Calu3 (cell line): ENCODE results near the gene CCL8. TPM values are rescaled to one million over a fixed set of nuclear protein-coding genes. Genes with fewer than 3 reads are reported as not detected.

Experiments used
- BruUV-seq: library from RNA; stranded (reverse); fragments of 400-500 nt; replicated peaks from 2 replicates; lab custom pipeline; 2021; lab: Mats Ljungman, UMichigan
- CTCF ChIA-PET: fragments of 300-600 bp; sonication (Branson Sonifier 250); formaldehyde crosslinking; loops from one replicate; lab custom pipeline; 2022; ENCODE audit warnings: antibody characterized with exemption; lab: Charles Lee
- DNase-seq: peaks from one replicate; pipeline ENCODE4 v3.0.0; 2022
- H3K27ac Mint-ChIP-seq: one replicate; pipeline ENCODE4 v1.8.0; 2022; ENCODE audit warnings: mixed read lengths; ENCODE audit not compliant: unreplicated experiment
- H3K27me3 Mint-ChIP-seq: one replicate; pipeline ENCODE4 v1.8.0; 2022; ENCODE audit warnings: mixed read lengths; ENCODE audit not compliant: unreplicated experiment
- H3K36me3 Mint-ChIP-seq: one replicate; pipeline ENCODE4 v1.8.0; 2022; ENCODE audit warnings: mild to moderate bottlenecking, moderate library complexity, mixed read lengths; ENCODE audit not compliant: insufficient read depth, unreplicated experiment
- H3K4me1 Mint-ChIP-seq: one replicate; pipeline ENCODE4 v1.8.0; 2022; ENCODE audit warnings: mild to moderate bottlenecking, low read depth, mixed read lengths; ENCODE audit not compliant: unreplicated experiment
- H3K4me3 Mint-ChIP-seq: one replicate; pipeline ENCODE4 v1.8.0; 2022; ENCODE audit warnings: mild to moderate bottlenecking, low read depth, moderate library complexity, mixed read lengths; ENCODE audit not compliant: unreplicated experiment
- H3K9me3 Mint-ChIP-seq: one replicate; pipeline ENCODE4 v1.8.0; 2022; ENCODE audit warnings: low read depth, mixed read lengths; ENCODE audit not compliant: unreplicated experiment
- intact Hi-C: fragments of 100-400 bp; cut with micrococcal nuclease; formaldehyde crosslinking; loops from one replicate; pipeline ENCODE4 v1.10.0; 2022; ENCODE audit not compliant: unreplicated experiment
- total RNA-seq: library from RNA; stranded (reverse); gene quantifications from 2 replicates; pipeline ENCODE4 v1.2.3, GENCODE V29; 2022
- TF ChIP-seq, protein P1 (sequence below): fragments of 200-600 bp; IDR thresholded peaks from one replicate; pipeline ENCODE4 v1.8.0; 2022; ENCODE audit warnings: antibody characterized with exemption; ENCODE audit not compliant: unreplicated experiment

Gene CCL8
- total RNA-seq, 1 experiment from 2014 or later = not detected

DNA sequence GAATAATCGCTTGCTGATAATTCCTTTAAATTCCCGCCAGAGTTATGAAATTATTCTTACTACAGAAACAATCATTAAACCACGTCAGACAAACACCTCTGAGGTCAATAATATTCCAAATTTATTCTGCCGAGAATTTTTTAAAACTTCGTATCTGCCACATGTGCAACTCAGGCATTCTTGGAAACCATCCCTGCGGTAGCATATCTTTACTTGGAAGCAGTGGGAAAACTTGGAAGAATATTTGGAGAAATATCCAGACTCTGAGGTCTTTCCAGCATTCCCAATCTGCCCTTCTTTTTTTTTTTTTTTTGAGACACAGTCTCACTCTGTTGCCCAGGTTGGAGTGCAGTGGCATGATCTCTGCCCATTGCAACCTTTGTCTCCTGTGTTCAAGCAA lies 35.7 kb upstream of the CCL8 start:
- no peak overlapping the region for H3K27ac Mint-ChIP-seq
- H3K36me3 Mint-ChIP-seq = no peaks in the 10 kb centered on the region
- CTCF ChIA-PET = no interaction called here
- intact Hi-C loops = no loop called here
- no peak for DNase-seq
- peaks cover 82% of the 10 kb centered on the region for H3K27me3 Mint-ChIP-seq
- no peaks in the 10 kb centered on the region for H3K4me1 Mint-ChIP-seq
- no TSS peak for BruUV-seq
- no peaks in the 10 kb centered on the region for H3K9me3 Mint-ChIP-seq
- TF ChIP-seq, protein P1, sequence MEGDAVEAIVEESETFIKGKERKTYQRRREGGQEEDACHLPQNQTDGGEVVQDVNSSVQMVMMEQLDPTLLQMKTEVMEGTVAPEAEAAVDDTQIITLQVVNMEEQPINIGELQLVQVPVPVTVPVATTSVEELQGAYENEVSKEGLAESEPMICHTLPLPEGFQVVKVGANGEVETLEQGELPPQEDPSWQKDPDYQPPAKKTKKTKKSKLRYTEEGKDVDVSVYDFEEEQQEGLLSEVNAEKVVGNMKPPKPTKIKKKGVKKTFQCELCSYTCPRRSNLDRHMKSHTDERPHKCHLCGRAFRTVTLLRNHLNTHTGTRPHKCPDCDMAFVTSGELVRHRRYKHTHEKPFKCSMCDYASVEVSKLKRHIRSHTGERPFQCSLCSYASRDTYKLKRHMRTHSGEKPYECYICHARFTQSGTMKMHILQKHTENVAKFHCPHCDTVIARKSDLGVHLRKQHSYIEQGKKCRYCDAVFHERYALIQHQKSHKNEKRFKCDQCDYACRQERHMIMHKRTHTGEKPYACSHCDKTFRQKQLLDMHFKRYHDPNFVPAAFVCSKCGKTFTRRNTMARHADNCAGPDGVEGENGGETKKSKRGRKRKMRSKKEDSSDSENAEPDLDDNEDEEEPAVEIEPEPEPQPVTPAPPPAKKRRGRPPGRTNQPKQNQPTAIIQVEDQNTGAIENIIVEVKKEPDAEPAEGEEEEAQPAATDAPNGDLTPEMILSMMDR = no peak
- no peak overlapping the region for H3K4me3 Mint-ChIP-seq

DNA sequence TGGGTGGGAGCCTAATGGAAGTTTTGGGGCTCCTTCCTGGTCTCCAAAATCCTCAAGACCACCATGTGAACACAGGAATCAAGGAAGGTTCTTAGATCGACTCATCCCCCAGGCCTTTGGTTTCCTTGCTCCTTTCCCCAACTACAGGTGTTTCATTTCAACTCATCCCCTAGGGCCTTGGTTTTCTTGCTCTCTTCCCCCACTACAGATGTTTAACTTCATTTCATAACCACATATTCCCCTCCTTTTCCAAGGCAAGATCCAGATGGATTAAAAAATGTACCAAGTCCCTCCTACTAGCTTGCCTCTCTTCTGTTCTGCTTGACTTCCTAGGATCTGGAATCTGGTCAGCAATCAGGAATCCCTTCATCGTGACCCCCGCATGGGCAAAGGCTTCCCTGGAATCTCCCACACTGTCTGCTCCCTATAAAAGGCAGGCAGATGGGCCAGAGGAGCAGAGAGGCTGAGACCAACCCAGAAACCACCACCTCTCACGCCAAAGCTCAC lies 33.9 kb upstream of the CCL8 start, which contains the start of gene CCL11:
TSS of gene CCL11 (plus strand) at position 457 of the 507 bp plus-strand sequence. CDS start 67 bp downstream, outside the sequence.
- BruUV-seq = no TSS peak
- no peaks in the 10 kb centered on the region for H3K4me1 Mint-ChIP-seq
- no peak within 1 kb of the TSS for H3K4me3 Mint-ChIP-seq
- no peak for DNase-seq
- no peaks in the 10 kb centered on the region for H3K9me3 Mint-ChIP-seq
- no peaks in the 10 kb centered on the region for H3K36me3 Mint-ChIP-seq
- TF ChIP-seq, protein P1 = no peak
- H3K27ac Mint-ChIP-seq = no peak within 1 kb of the TSS
- intact Hi-C loops = no loop called here
- CTCF ChIA-PET = no interaction called here
- peaks cover 82% of the 10 kb centered on the region for H3K27me3 Mint-ChIP-seq

DNA sequence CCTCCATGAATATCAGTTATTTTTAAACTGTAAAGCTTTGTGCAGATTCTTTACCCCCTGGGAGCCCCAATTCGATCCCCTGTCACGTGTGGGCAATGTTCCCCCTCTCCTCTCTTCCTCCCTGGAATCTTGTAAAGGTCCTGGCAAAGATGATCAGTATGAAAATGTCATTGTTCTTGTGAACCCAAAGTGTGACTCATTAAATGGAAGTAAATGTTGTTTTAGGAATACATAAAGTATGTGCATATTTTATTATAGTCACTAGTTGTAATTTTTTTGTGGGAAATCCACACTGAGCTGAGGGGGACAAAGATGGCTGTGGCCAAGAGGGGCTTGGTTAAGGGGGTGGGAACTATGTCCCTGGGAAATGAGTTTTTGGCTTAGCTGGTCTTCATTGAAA lies 31.4 kb upstream of the CCL8 start:
- intact Hi-C loops = no loop called here
- DNase-seq = no peak
- no peak overlapping the region for H3K4me3 Mint-ChIP-seq
- H3K27me3 Mint-ChIP-seq = peaks cover 60% of the 10 kb centered on the region
- no peaks in the 10 kb centered on the region for H3K4me1 Mint-ChIP-seq
- no peak overlapping the region for H3K27ac Mint-ChIP-seq
- H3K9me3 Mint-ChIP-seq = no peaks in the 10 kb centered on the region
- no TSS peak for BruUV-seq
- H3K36me3 Mint-ChIP-seq = no peaks in the 10 kb centered on the region
- TF ChIP-seq, protein P1 = no peak
- CTCF ChIA-PET = no interaction called here

- DNase-seq = no peak
- Mint-ChIP-seq H3K27me3 (peaks cover 51% of the 10 kb centered on the region), H3K9me3 (no peaks in the 10 kb centered on the region), H3K27ac (no peak overlapping the region), H3K36me3 (no peaks in the 10 kb centered on the region), H3K4me3 (no peak overlapping the region), H3K4me1 (no peaks in the 10 kb centered on the region)
- BruUV-seq = no TSS peak
- CTCF ChIA-PET = no interaction called here
- intact Hi-C loops = no loop called here
- TF ChIP-seq, protein P1 = no peak
These were observed 28.6 kb upstream of the CCL8 start for GRCh38 chr17:34290586-34290985.
